Measurements from ENCODE around the gene MRPS27. TPM values are rescaled to one million over a fixed set of nuclear protein-coding genes. Genes with fewer than 3 reads are reported as not detected.

MRPS27 gene
- total and polyA plus RNA-seq, 4 donors = 17.6 to 38.7 (median 34.9) TPM

- WGBS = 100% methylated on average over 3 of the region's 3 CpGs
- no peak for DNase-seq (ENCODE audit: low spot score)
- H3K9ac ChIP-seq (ENCODE audit: low read depth in 1 of 2, low read length in 2 of 2) = no peak overlapping the region
Observed at GRCh38 chr5:72205431-72206009, 114.5 kb downstream of the MRPS27 start.

GRCh38 chr5:72204946-72205345, 115.1 kb downstream of the MRPS27 start:
- H3K9ac ChIP-seq (ENCODE audit: low read depth in 1 of 2, low read length in 2 of 2) = no peak overlapping the region
- no peaks in the 10 kb centered on the region for H3K9me3 ChIP-seq (ENCODE audit: control insufficient read depth in 4 of 4, low read length in 3 of 4)
- H3K27ac ChIP-seq (ENCODE audit: low read depth in 1 of 2, low read length in 2 of 2) = no peak overlapping the region
- WGBS = 94% methylated on average over 1 of the region's 1 CpG
- no peak for TF ChIP-seq FOXA2 (IDR thresholded peaks at IDR 0.05)
- TF ChIP-seq REST (IDR thresholded peaks at IDR 0.05) = no peak
- no peak for TF ChIP-seq RAD21 (IDR thresholded peaks at IDR 0.05)
- no peak for TF ChIP-seq RXRA (IDR thresholded peaks at IDR 0.05)
- TF ChIP-seq FOXA1 (IDR thresholded peaks at IDR 0.05) = no peak
- TF ChIP-seq CTCF (IDR thresholded peaks at IDR 0.05; ENCODE audit: low read depth, low read length, missing input control) = no peak
- TF ChIP-seq HNF4A (conservative IDR thresholded peaks at IDR 0.05) = no peak
- TF ChIP-seq HNF4G (IDR thresholded peaks at IDR 0.05) = no peak
- no peak for TF ChIP-seq YY1 (IDR thresholded peaks at IDR 0.05)
- TF ChIP-seq SP1 (IDR thresholded peaks at IDR 0.05) = no peak
- TF ChIP-seq ZBTB33 (IDR thresholded peaks at IDR 0.05) = no peak
- TF ChIP-seq ATF3 (IDR thresholded peaks at IDR 0.05) = no peak
- no peak for TF ChIP-seq EGR1 (IDR thresholded peaks at IDR 0.05; ENCODE audit: low read depth in 2 of 2)
- no peak for TF ChIP-seq TAF1 (conservative IDR thresholded peaks at IDR 0.05)
- TF ChIP-seq MAX (IDR thresholded peaks at IDR 0.05) = no peak
- TF ChIP-seq JUND (IDR thresholded peaks at IDR 0.05) = no peak
- no peak for TF ChIP-seq GABPA (IDR thresholded peaks at IDR 0.05 in 1 of 2, conservative IDR thresholded peaks at IDR 0.05 in 1 of 2)
- no peak for TF ChIP-seq NR2F2 (IDR thresholded peaks at IDR 0.05)
- no peak for DNase-seq (ENCODE audit: low spot score)
- no peaks in the 10 kb centered on the region for H3K27me3 ChIP-seq (ENCODE audit: control insufficient read depth in 4 of 4, insufficient read depth in 4 of 4, low read length in 3 of 4)
- H3K4me1 ChIP-seq (ENCODE audit: control insufficient read depth in 4 of 4, insufficient read depth in 4 of 4, low read length in 3 of 4) = no peaks in the 10 kb centered on the region
- no peak overlapping the region for H3K4me3 ChIP-seq (ENCODE audit: low read depth in 1 of 3, low read length in 3 of 3)
- H3K36me3 ChIP-seq (ENCODE audit: control insufficient read depth in 4 of 4, insufficient read depth in 3 of 4, low read depth in 1 of 4, low read length in 3 of 4) = no peaks in the 10 kb centered on the region

More at GRCh38 chr5:72205431-72206009, 114.5 kb downstream of the MRPS27 start:
- Histone ChIP-seq H3K4me3 (ENCODE audit: low read depth in 1 of 3, low read length in 3 of 3) (no peak overlapping the region), H3K4me1 (ENCODE audit: control insufficient read depth in 4 of 4, insufficient read depth in 4 of 4, low read length in 3 of 4) (no peaks in the 10 kb centered on the region), H3K27me3 (ENCODE audit: control insufficient read depth in 4 of 4, insufficient read depth in 4 of 4, low read length in 3 of 4) (no peaks in the 10 kb centered on the region), H3K27ac (ENCODE audit: low read depth in 1 of 2, low read length in 2 of 2) (no peak overlapping the region), H3K36me3 (ENCODE audit: control insufficient read depth in 4 of 4, insufficient read depth in 3 of 4, low read depth in 1 of 4, low read length in 3 of 4) (no peaks in the 10 kb centered on the region), H3K9me3 (ENCODE audit: control insufficient read depth in 4 of 4, low read length in 3 of 4) (no peaks in the 10 kb centered on the region)
- TF ChIP-seq FOXA2 (IDR thresholded peaks at IDR 0.05) (no peak), EGR1 (IDR thresholded peaks at IDR 0.05; ENCODE audit: low read depth in 2 of 2) (no peak), ATF3 (IDR thresholded peaks at IDR 0.05) (no peak), ZBTB33 (IDR thresholded peaks at IDR 0.05) (no peak), TAF1 (conservative IDR thresholded peaks at IDR 0.05) (no peak), GABPA (IDR thresholded peaks at IDR 0.05 in 1 of 2, conservative IDR thresholded peaks at IDR 0.05 in 1 of 2) (no peak)

All from liver (tissue), 9 donors.